GM10266 (cell line): ENCODE data around the gene ARHGAP42.

Experiments
- DNase-seq: peaks from one replicate; pipeline ENCODE4 v3.0.0; 2012; ENCODE audit errors: extremely low spot score
- CTCF ChIP-seq: IDR thresholded peaks from 2 replicates; pipeline ENCODE4 v1.5.1; 2012; ENCODE audit warnings: mild to moderate bottlenecking, low read depth; ENCODE audit not compliant: control insufficient read depth, insufficient read depth; ENCODE audit errors: missing control alignments

Gene ARHGAP42, protein sequence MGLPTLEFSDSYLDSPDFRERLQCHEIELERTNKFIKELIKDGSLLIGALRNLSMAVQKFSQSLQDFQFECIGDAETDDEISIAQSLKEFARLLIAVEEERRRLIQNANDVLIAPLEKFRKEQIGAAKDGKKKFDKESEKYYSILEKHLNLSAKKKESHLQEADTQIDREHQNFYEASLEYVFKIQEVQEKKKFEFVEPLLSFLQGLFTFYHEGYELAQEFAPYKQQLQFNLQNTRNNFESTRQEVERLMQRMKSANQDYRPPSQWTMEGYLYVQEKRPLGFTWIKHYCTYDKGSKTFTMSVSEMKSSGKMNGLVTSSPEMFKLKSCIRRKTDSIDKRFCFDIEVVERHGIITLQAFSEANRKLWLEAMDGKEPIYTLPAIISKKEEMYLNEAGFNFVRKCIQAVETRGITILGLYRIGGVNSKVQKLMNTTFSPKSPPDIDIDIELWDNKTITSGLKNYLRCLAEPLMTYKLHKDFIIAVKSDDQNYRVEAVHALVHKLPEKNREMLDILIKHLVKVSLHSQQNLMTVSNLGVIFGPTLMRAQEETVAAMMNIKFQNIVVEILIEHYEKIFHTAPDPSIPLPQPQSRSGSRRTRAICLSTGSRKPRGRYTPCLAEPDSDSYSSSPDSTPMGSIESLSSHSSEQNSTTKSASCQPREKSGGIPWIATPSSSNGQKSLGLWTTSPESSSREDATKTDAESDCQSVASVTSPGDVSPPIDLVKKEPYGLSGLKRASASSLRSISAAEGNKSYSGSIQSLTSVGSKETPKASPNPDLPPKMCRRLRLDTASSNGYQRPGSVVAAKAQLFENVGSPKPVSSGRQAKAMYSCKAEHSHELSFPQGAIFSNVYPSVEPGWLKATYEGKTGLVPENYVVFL

GRCh38 chr11:100687054-100687629 is at the start of gene ARHGAP42:
Gene ARHGAP42, plus strand, starts transcription at chr11:100687288. Its CDS starts 391 bp downstream, at chr11:100687679.
- peak; percentile 83 for DNase-seq
- no peak for TF ChIP-seq CTCF

GRCh38 chr11:100637706-100638105 is 49.4 kb upstream of the ARHGAP42 start:
- TF ChIP-seq CTCF = no peak
- no peak for DNase-seq

- no peak for DNase-seq
- TF ChIP-seq CTCF = no peak
Observed at GRCh38 chr11:100638648-100639047, 48.4 kb upstream of the ARHGAP42 start.

DNA sequence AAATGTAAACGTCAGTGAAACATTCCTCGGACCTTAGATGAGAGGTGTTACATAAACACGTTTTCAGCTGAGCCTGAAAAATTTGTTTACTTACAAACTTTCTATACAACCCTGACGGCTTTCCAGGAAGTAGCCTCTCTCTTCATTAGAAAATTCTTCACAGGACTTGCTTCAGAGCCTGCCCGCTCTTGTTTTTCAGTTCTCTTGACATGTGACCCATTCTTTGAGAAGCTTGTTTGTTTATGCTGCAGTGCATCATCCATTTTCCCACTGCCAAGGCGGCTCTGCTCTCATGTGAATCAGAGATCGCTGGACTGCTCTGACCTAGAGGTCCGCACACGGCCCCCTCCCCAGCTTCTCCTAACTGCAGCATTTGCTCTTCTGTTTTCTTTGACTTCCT is 47.9 kb upstream of the ARHGAP42 start:
- no peak for TF ChIP-seq CTCF
- no peak for DNase-seq

DNA sequence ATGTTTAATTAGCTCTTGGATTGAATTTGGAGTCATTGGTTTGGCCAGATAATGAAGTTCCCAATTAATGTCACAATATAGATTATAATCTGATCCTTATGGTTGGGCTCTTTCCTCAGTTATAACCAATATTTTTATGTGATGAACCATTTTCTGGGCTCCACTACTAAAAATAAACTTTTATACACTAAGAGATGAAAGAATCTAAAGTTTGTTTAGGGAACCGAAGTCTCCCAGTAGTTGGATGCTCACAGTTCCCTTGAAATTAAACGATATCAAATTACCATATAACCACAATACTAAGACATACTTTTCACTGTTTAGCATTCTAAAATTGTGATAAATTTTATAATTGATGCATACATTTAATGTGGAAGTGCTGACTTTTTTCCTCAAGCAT is 47.0 kb upstream of the ARHGAP42 start:
- TF ChIP-seq CTCF = no peak
- DNase-seq = no peak

DNA sequence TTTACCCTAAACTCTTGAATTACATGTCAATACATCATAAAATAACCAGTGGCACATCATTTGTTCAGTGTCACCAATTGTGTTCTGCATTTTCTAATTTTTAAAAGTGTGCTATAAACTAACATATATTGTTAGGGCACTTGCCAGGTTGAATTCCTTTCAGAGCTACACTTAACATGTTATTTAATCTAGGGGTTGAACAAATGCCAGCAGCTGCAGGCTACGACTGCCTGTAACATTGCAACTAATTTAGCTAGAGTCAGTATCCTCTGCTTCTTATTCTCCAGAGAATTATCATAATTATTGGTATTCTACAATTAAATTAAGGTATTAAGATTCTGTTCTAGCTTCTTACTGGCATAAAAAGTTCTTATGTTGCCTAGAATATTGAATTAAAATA is 46.4 kb upstream of the ARHGAP42 start:
- no peak for DNase-seq
- no peak for TF ChIP-seq CTCF
